Stimulated activated naive CD8-positive, alpha-beta T cell treated with anti-CD3 and anti-CD28 coated beads, Interleukin-15, amount 100 ng/mL, for 72 hours (primary cell): ENCODE results near the gene SLC25A26.
A peak's percentile ranks its signal among the peaks of the same experiment; 100 is the strongest.
"Not testable (repeated sequence)": the region's sequence is repeated elsewhere in the genome, so short reads cannot be mapped to it uniquely, and the experiment has no call there.

Experiments used
- ATAC-seq: fragments of 150-1000 bp; cut with Tn5 transposase; 2 replicates; pipeline ENCODE4 v1.10.0; 2021; ENCODE audit warnings: mild to moderate bottlenecking, moderate library complexity
- DNase-seq, 2 donors: peaks; one replicate each; pipeline ENCODE4 v3.0.0; 2021 to 2022
- H3K27ac Mint-ChIP-seq, 2 donors: one replicate each; pipeline ENCODE4 v1.8.0; 2022; ENCODE audit warnings: mild to moderate bottlenecking in 2 of 2, mixed read lengths in 2 of 2, moderate library complexity in 2 of 2
- H3K27me3 Mint-ChIP-seq: one replicate; pipeline ENCODE4 v1.8.0; 2022; ENCODE audit warnings: mixed read lengths
- H3K4me1 Mint-ChIP-seq: one replicate; pipeline ENCODE4 v1.8.0; 2022; ENCODE audit warnings: mild to moderate bottlenecking, mixed read lengths
- H3K4me3 Mint-ChIP-seq, 2 donors: one replicate each; pipeline ENCODE4 v1.8.0; 2022; ENCODE audit warnings: mild to moderate bottlenecking in 2 of 2, mixed read lengths in 2 of 2, moderate library complexity in 1 of 2
- H3K9me3 Mint-ChIP-seq, 2 donors: one replicate each; pipeline ENCODE4 v1.8.0; 2022; ENCODE audit warnings: mixed read lengths in 2 of 2

The SLC25A26 gene

DNA sequence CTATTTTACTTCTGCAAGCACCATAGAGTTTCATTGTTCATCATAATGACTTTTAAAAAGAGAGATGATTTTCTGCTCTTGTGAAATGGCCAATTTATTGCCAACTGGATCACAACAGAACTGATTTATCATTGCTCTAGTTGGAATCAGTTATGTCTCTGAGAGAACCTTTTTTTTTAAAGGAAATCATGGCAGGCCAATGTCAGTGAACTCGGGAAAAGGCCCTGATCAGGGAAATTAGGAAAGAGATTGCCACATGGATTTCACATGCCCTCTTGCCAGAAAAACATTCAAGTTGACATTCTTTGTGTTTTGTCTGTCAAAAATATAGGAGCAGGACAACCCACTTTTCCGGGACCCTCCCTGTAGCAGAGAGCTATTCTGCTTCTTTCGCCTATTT is 12.6 kb upstream of the SLC25A26 start:
- Mint-ChIP-seq H3K27me3 (no peaks in the 10 kb centered on the region), H3K4me1 (no peaks in the 10 kb centered on the region), H3K27ac (no peak overlapping the region), H3K4me3 (no peak overlapping the region), H3K9me3 (no peaks in the 10 kb centered on the region)
- no peak for ATAC-seq
- no peak for DNase-seq

DNA sequence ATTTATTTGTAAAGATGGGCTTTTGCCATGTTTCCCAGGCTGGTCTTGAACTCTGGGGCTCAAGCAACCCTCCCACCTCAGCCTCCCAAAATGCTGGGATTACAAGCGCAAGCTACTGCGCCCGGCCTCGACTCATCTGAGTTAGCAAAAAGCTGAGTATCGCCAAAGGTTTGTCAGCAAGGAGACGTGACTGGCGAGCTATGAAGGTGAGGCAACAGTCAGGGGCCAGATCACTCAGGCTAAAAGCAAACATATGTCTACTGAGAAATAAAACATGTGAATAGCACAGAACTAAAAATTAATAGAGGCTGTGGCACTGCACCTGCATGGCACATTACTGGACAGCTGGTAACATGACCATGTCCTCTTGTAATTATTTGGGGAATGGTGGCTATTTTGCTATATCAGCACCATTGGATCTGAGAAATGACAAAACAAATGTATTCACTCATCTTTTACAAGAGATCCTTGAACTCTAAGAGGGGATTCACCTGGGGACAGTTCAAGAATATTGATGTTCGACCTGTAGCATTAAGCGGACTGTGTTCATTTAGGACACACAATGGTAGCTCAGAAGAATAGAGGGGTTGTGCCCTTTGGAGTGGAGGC is 10.0 kb upstream of the SLC25A26 start:
- DNase-seq (no peak), ATAC-seq (no peak)
- H3K27me3 Mint-ChIP-seq: no peaks in the 10 kb centered on the region
- H3K9me3 Mint-ChIP-seq: no peaks in the 10 kb centered on the region
- no peak overlapping the region for H3K27ac Mint-ChIP-seq
- no peaks in the 10 kb centered on the region for H3K4me1 Mint-ChIP-seq
- no peak overlapping the region for H3K4me3 Mint-ChIP-seq

DNA sequence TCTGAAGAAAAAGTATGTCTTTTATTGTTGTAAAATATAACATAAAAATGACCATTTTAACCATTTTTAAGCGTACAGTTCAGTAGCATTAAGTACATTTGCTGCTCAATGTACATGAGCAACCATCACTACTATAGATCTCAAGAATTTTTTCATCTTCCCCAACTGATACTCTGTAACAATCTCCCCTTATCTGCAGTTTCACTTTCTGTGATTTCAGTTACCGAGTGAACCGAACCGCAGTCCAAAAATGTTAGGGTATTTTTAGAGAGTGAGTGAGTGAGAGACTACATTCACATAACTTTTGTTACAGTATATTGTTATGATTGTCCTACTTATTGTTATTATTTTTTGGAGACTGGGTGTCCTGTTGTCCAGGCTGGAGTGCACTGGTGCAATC is 9.0 kb upstream of the SLC25A26 start:
- ATAC-seq (no peak), DNase-seq (no peak)
- H3K4me3 Mint-ChIP-seq: no peak overlapping the region
- no peaks in the 10 kb centered on the region for H3K4me1 Mint-ChIP-seq
- no peaks in the 10 kb centered on the region for H3K9me3 Mint-ChIP-seq
- no peak overlapping the region for H3K27ac Mint-ChIP-seq
- no peaks in the 10 kb centered on the region for H3K27me3 Mint-ChIP-seq

DNA sequence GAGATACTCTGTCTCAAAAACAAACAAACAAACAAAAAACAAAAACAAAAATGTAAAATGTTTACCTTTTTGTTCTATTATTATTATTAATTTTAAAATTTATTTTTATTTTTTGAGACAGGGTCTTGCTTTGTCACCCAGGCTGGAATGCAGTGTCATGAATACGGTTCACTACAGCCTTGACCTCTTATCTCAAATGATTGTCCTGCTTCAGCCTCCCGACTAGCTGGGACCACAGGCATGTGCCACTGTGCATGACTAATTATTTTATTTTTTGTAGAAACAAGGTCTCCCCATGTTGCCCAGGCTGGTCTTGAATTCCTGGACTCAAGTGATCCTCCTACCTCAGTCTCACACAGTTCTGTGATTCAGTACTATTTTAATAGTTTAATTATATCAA is 5.7 kb upstream of the SLC25A26 start:
- H3K27ac Mint-ChIP-seq: no peak overlapping the region
- no peaks in the 10 kb centered on the region for H3K9me3 Mint-ChIP-seq
- H3K4me3 Mint-ChIP-seq: no peak overlapping the region
- H3K27me3 Mint-ChIP-seq: no peaks in the 10 kb centered on the region
- ATAC-seq (no peak), DNase-seq (no peak)
- peaks cover 6% of the 10 kb centered on the region for H3K4me1 Mint-ChIP-seq

DNA sequence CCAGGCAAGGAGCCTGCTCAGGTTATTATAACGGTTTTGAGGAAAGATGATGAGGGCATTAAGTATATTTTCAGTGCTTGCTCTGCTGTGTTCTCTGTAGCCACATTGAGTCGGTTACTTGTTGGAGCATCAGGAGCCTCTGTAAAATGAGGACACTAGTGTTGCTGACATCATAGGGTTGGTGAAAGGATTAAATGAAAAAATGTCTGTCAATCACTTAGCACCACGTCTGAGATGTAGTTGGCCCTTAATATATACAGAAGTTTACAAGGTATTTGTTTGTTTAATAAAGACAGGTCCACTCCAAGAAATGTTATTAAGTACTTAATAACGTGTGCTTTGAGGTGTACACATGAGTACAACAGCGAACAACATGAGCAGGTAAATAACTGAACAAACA is 735 bp upstream of the SLC25A26 start:
- ATAC-seq (no peak), DNase-seq (no peak)
- Mint-ChIP-seq H3K9me3 (peaks cover 11 to 12% of the 10 kb centered on the region in 2 donors), H3K27ac (peak overlapping the region in 1 of 2 donors; percentile 19), H3K27me3 (no peaks in the 10 kb centered on the region), H3K4me3 (peak overlapping the region; percentile 50 to 98), H3K4me1 (peaks cover 46% of the 10 kb centered on the region)

DNA sequence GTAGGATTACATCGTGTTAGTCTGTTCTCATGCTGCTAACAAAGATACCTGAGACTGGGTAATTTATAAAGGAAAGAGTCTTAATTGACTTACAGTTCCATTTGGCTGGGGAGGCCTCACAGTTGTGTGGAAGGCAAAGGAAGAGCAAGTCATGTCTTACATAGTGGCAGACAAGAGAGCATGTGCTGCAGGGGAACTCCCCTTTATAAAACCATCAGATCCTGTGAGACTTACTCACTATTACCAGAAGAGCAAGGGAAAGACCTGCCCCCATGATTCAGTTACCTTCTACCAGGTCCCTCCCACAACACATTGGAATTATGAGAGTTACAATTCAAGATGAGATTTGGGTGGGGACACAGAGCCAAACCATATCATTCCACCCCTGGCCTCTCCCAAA is 3.4 kb downstream of the SLC25A26 start:
- peak overlapping the region in 1 of 2 donors; percentile 30 for H3K4me3 Mint-ChIP-seq
- ATAC-seq: peak; percentile 40

DNA sequence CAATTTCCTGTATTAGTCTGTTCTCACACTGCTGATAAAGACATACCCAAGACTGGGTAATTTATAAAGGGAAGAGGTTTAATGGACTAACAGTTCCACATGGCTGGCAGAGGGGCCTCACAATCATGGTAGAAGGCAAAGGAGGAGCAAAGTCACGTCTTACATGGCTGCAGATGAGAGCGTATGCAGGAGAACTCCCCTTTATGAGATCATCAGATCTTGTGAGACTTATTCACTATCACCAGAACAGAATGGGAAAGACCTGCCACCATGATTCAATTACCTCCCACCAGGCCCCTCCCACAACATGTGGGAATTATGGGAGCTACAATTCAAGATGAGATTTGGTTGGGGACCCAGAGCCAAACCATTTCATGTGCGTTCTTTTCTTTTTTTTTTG is 5.3 kb downstream of the SLC25A26 start:
- not testable (repeated sequence) for ATAC-seq, H3K27me3 Mint-ChIP-seq, H3K27ac Mint-ChIP-seq, DNase-seq, H3K4me3 Mint-ChIP-seq
- Mint-ChIP-seq H3K9me3 (peaks cover 14 to 16% of the 10 kb centered on the region in 2 donors), H3K4me1 (peaks cover 69% of the 10 kb centered on the region)

More for the DNA sequence above, 3.4 kb downstream of the SLC25A26 start:
- H3K27ac Mint-ChIP-seq: peak overlapping the region in 1 of 2 donors; percentile 85
- peak in 1 of 2 donors; percentile 22 for DNase-seq
- peaks cover 69% of the 10 kb centered on the region for H3K4me1 Mint-ChIP-seq
- peaks cover 11 to 14% of the 10 kb centered on the region in 2 donors for H3K9me3 Mint-ChIP-seq
- H3K27me3 Mint-ChIP-seq: no peaks in the 10 kb centered on the region

DNA sequence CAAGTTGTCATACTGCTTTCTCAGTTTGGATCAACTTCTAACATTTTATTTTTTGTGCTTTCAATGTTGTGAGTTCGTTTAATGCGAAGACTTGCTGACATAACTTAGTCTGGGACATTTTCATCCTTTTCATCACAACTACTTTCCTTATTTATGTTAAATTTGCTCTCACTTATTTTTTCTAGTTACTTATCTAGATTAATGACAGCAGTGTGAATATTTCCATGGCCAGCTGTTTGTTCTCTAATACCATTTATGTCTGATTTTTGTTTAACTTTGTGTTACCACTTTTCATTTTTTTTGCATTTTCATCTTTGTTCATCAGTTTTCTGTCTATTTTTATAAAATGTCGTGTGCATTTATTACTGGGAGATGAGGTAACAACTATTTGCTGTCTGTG is 6.2 kb downstream of the SLC25A26 start:
- H3K9me3 Mint-ChIP-seq: peaks cover 14 to 16% of the 10 kb centered on the region in 2 donors
- no peaks in the 10 kb centered on the region for H3K27me3 Mint-ChIP-seq
- DNase-seq (no peak), ATAC-seq (no peak)
- H3K4me1 Mint-ChIP-seq: peaks cover 60% of the 10 kb centered on the region
- H3K4me3 Mint-ChIP-seq: no peak overlapping the region
- H3K27ac Mint-ChIP-seq: no peak overlapping the region

DNA sequence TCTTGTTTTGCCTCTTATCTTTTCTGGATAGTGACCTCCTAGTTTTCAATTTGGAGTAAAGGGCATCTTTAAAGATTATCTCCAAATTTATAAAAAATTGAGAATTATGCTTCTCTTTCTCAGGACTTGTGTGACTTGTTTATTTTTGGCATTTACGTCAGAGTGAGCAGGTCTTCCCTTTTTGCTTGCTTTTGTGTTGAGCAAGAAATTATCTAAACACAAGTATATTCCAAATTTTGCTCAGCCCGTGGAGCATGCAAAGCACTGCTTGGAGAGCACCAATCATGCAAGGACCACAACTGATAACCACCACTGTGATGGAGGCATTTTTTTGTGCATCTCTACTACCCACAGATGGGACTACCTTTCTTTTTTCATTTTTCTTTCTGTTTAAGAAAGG is 7.1 kb downstream of the SLC25A26 start:
- ATAC-seq: no peak
- no peak overlapping the region for H3K27ac Mint-ChIP-seq
- H3K27me3 Mint-ChIP-seq: no peaks in the 10 kb centered on the region
- no peak for DNase-seq
- H3K9me3 Mint-ChIP-seq: peaks cover 22 to 23% of the 10 kb centered on the region in 2 donors
- H3K4me3 Mint-ChIP-seq: no peak overlapping the region
- peaks cover 57% of the 10 kb centered on the region for H3K4me1 Mint-ChIP-seq

DNA sequence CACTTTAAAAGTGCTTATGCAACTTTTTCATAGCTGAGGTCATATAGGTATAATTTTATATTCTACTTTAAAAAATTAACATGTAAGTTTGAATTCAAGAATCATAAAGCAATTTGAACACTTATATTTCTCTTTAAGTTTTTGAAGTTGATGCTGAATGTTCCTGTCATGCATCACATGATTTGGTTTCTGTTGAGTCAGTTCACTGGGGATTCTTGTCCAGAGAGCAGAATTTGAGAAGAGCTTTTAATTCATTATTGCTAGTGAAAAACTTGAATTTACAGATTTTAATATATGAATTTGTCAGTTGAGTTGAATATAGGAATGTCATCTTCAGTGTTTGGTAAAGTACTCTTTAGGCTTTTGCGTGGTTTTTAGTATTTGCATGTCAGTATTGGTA is 7.9 kb downstream of the SLC25A26 start:
- no peak overlapping the region for H3K27ac Mint-ChIP-seq
- H3K9me3 Mint-ChIP-seq: peaks cover 18 to 23% of the 10 kb centered on the region in 2 donors
- H3K4me1 Mint-ChIP-seq: peaks cover 49% of the 10 kb centered on the region
- no peaks in the 10 kb centered on the region for H3K27me3 Mint-ChIP-seq
- ATAC-seq (no peak), DNase-seq (no peak)
- H3K4me3 Mint-ChIP-seq: no peak overlapping the region

DNA sequence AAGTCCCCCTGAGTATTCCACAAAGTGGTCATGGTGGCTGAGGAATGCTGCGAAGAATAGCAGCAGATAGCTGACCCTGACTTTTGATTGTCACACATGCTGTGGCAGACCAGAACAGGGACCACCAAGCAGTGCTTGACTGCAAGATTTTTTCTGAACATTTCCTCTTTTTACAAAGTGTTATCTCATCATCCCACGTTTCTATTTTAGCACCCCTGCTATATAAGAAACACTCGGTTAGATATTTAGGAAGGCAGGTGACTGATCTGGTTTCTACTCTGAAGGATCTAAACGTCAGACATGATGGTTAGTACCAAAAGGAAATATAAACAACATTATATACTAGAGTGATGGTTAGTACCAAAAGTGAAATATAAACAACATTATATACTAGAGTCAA is 9.1 kb downstream of the SLC25A26 start:
- no peaks in the 10 kb centered on the region for H3K27me3 Mint-ChIP-seq
- DNase-seq (no peak), ATAC-seq (no peak)
- H3K27ac Mint-ChIP-seq: no peak overlapping the region
- H3K4me1 Mint-ChIP-seq: peaks cover 37% of the 10 kb centered on the region
- no peak overlapping the region for H3K4me3 Mint-ChIP-seq
- H3K9me3 Mint-ChIP-seq: peaks cover 15 to 16% of the 10 kb centered on the region in 2 donors

DNA sequence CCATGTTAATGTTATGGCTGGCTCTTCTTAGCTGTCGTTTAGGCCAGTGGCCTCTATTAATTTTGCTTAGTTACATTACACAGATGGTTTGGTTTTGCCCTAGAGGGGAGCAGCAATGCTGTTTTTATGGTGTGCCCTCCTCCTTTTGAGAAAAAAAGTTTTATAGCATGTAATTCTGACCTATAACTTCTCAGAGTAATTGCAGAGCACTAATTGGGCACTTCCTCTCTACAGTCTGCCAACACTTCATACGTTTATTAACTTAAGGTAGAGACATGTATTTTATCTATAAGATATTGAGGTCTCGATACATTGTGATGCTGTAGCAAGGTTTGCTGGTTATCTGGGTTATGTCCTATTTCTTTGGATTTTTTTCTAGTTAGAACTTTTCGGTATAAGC is 12.2 kb downstream of the SLC25A26 start:
- Mint-ChIP-seq H3K27me3 (no peaks in the 10 kb centered on the region), H3K4me1 (peaks cover 12% of the 10 kb centered on the region), H3K4me3 (no peak overlapping the region), H3K9me3 (peaks cover 22 to 24% of the 10 kb centered on the region in 2 donors), H3K27ac (no peak overlapping the region)
- ATAC-seq (no peak), DNase-seq (no peak)

DNA sequence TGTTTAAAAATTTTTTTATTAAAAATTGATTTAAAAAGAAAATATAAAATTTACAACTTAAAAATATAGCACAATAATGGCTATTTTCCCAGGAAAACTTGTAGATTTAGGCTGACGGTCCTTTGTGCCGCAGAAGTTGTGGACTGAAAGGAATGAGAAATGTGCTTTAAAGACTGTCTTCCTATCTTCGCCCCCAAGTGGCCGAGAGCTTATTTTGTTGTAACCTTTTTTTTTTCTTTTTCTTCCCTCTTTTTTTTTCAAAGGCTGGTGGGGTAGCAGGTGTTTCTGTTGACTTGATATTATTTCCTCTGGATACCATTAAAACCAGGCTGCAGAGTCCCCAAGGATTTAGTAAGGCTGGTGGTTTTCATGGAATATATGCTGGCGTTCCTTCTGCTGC is 15.5 kb downstream of the SLC25A26 start:
- H3K27ac Mint-ChIP-seq: no peak overlapping the region
- peaks cover 33 to 44% of the 10 kb centered on the region in 2 donors for H3K9me3 Mint-ChIP-seq
- DNase-seq (no peak), ATAC-seq (no peak)
- peaks cover 24% of the 10 kb centered on the region for H3K4me1 Mint-ChIP-seq
- no peaks in the 10 kb centered on the region for H3K27me3 Mint-ChIP-seq
- H3K4me3 Mint-ChIP-seq: no peak overlapping the region

DNA sequence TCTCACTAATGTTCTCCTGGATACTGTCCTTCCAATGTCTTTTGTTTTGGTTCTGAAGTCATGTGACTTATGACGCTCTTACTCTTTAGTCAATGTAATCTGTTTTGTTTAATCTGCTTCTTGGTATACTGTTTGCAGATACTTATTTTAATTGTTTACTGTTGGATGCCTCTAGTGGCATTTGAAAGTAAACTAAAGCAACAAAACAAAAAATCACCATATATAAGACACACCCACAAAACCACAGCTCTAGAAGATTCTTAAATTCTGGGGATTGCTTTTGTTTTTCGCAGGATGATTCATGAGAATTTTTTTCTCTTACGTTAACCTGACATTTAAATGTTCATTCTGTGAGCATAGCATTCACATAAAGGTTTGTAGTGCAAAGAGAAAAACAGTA is 16.8 kb downstream of the SLC25A26 start:
- Mint-ChIP-seq H3K27ac (no peak overlapping the region), H3K27me3 (no peaks in the 10 kb centered on the region), H3K4me1 (peaks cover 28% of the 10 kb centered on the region), H3K4me3 (no peak overlapping the region), H3K9me3 (peaks cover 30 to 39% of the 10 kb centered on the region in 2 donors)
- DNase-seq: no peak
- ATAC-seq: no peak

DNA sequence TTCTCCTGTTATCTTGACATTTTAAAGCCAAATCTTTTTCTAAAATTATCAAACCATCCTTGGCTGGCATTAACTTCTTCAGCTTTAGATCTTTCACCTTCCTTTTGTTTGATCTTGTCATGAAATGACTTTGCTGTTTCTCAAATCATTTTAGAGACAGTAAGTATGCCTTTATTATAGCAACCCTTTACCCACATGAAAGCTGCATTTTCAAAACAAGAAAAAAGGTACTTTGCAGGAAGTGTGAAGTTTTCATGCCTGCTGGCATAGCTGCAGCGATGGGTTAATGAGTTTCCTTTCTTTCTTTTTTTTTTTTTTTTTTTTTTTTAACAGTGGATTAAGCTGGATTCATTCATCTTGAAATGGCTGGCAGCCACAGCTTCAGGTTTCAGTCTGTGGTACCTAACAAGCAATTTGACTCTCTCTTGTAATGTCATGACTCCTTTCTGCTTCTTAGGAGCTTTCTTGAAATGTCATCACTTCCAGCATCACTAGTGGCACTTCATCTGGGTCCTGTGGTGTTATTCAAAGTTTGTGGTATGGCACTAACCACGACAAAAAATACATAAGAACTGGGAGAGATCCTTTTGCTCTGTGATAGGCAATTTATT is 18.8 kb downstream of the SLC25A26 start:
- Mint-ChIP-seq H3K4me3 (peak overlapping the region in 1 of 2 donors; percentile 29), H3K27me3 (no peaks in the 10 kb centered on the region), H3K27ac (peak overlapping the region; percentile 49 to 94), H3K9me3 (peaks cover 26 to 33% of the 10 kb centered on the region in 2 donors), H3K4me1 (peaks cover 26% of the 10 kb centered on the region)
- DNase-seq (peak in 1 of 2 donors; percentile 61), ATAC-seq (peak; percentile 98)

DNA sequence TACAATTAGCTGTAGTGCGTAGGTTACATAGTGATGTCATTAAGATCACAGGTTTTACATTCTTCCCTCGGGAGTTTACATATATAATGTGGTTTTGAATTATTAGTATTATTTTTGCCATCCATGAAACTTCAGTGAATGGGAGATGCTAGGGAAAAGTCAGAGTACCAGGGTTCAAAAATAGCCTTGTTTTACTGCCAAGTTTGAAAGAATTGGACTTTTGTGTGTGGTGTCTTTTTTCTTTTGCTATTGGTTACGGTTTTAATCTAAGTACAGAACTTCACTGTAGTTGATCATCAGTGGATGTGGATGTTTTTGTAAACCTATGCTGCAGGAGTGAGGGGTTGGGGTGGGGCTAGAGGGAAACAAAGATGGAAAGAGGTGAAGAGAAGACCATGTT is 20.7 kb downstream of the SLC25A26 start:
- Mint-ChIP-seq H3K9me3 (peaks cover 22 to 27% of the 10 kb centered on the region in 2 donors), H3K27me3 (no peaks in the 10 kb centered on the region), H3K4me3 (no peak overlapping the region), H3K27ac (no peak overlapping the region), H3K4me1 (peaks cover 26% of the 10 kb centered on the region)
- ATAC-seq (no peak), DNase-seq (no peak)
